ENCODE measurements around the gene NEU4. TPM values are rescaled to one million over a fixed set of nuclear protein-coding genes. Genes with fewer than 3 reads are reported as not detected.
A peak's percentile ranks its signal among the peaks of the same experiment; 100 is the strongest.
"Not testable (repeated sequence)": the region's sequence is repeated elsewhere in the genome, so short reads cannot be mapped to it uniquely, and the experiment has no call there.

The NEU4 gene
- polyA plus RNA-seq, 1 donor from 2014 or later = not detected

DNA sequence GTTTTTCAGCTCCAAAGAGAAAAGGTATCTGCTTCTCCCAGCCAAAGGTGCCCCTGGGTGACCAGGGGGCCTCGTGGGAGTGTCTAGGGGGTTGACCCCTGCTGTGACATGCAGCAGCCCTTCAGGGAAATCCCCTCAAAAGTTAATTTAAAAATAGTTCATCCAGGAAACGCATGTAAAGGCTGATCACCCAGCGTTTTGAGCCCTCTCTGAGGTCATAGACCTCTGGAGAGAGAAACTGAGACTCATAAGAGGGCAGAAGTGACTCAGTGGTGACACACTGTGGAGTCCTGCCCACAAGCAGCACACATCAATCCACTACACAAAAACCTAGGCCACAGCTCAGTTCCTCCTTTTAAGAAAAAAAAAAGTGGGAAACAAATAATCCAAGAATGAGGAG lies 20.4 kb upstream of the NEU4 start:
- Mint-ChIP-seq H3K27ac (peak overlapping the region; percentile 15 to 71 (median 35)), H3K4me3 (peak overlapping the region in 2 of 4 donors; percentile 60 to 78), H3K9me3 (no peaks in the 10 kb centered on the region), H3K4me1 (peaks cover 18 to 21% (median 20%) of the 10 kb centered on the region in 3 donors), H3K36me3 (peaks cover 1% of the 10 kb centered on the region), H3K27me3 (no peaks in the 10 kb centered on the region)

DNA sequence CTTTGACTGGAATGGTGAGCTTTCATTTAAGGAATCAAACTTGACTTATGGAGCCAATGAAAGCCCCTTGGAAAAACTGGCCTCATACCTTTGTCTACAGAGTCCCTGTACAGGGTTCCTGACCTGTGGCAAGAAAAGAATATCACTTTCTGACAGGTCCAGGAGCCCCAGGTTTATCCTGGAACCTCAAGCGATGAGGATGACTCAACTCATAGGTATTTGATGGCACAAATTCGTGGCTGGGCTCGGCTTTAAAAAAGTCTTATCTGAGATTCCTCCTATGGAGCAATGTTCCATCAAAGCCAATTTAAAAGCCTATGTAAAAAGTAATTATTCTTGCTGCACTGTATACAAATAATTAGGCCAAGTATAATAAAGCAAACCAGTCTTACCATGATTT lies 17.6 kb upstream of the NEU4 start:
- H3K36me3 Mint-ChIP-seq, H3K4me3 Mint-ChIP-seq, H3K27ac Mint-ChIP-seq, H3K9me3 Mint-ChIP-seq, H3K27me3 Mint-ChIP-seq: not testable (repeated sequence)
- H3K4me1 Mint-ChIP-seq = peaks cover 17 to 21% (median 20%) of the 10 kb centered on the region in 3 donors

DNA sequence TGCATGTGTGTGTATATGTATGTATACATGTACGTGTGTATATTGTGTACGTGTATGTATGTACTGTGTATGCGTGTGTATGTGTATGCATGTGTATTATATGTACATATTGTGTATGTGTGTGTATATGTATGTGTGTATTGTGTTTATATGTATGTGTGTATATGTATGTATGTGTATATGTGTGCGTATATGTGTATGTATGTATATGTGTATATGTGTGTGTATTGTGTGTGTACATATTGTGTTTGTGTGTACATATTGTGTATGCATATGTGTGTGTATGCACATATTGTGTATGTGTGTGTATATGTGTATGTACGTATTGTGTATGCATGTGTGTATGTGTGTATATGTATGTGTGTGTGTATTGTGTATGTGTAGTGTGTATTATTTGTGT lies 15.6 kb upstream of the NEU4 start:
- no peak overlapping the region for H3K27ac Mint-ChIP-seq
- no peaks in the 10 kb centered on the region for H3K36me3 Mint-ChIP-seq
- H3K4me1 Mint-ChIP-seq = peaks cover 9 to 16% (median 12%) of the 10 kb centered on the region in 3 donors
- no peaks in the 10 kb centered on the region for H3K9me3 Mint-ChIP-seq
- no peaks in the 10 kb centered on the region for H3K27me3 Mint-ChIP-seq
- H3K4me3 Mint-ChIP-seq = peak overlapping the region in 1 of 4 donors; percentile 8

DNA sequence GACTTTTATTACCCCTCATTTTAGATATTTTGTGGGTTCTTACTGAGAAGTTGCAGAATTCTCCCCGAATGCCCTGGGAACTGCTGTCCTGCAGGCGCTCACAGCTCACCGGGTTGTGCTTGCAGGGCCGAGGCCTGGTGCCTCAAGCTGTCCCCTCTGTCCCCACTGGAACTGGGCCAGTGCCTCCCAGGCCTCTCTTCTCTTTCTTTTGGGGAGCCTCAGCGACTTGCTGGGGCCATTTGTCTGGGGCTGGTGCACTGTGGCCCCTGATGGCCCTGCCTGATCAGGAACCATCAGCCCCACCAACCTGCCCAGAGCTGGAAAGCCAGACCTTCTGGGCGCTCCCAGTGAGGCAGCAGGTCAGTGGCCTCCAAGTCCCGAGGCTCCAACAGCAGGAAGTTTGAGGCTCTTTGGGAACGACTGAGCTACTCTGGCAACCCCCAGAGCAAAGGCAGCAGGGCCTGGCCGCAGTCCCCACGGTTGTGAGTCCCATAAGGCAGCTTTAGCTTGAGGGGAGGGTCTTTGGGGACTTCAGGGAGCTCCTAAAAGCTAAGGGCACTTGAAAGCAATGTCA lies 14.7 kb upstream of the NEU4 start:
- no peaks in the 10 kb centered on the region for H3K36me3 Mint-ChIP-seq
- no peaks in the 10 kb centered on the region for H3K27me3 Mint-ChIP-seq
- H3K27ac Mint-ChIP-seq = no peak overlapping the region
- H3K4me1 Mint-ChIP-seq = peaks cover under 1 to 6% (median 2%) of the 10 kb centered on the region in 3 donors
- no peaks in the 10 kb centered on the region for H3K9me3 Mint-ChIP-seq
- H3K4me3 Mint-ChIP-seq = peak overlapping the region in 1 of 4 donors; percentile 54

DNA sequence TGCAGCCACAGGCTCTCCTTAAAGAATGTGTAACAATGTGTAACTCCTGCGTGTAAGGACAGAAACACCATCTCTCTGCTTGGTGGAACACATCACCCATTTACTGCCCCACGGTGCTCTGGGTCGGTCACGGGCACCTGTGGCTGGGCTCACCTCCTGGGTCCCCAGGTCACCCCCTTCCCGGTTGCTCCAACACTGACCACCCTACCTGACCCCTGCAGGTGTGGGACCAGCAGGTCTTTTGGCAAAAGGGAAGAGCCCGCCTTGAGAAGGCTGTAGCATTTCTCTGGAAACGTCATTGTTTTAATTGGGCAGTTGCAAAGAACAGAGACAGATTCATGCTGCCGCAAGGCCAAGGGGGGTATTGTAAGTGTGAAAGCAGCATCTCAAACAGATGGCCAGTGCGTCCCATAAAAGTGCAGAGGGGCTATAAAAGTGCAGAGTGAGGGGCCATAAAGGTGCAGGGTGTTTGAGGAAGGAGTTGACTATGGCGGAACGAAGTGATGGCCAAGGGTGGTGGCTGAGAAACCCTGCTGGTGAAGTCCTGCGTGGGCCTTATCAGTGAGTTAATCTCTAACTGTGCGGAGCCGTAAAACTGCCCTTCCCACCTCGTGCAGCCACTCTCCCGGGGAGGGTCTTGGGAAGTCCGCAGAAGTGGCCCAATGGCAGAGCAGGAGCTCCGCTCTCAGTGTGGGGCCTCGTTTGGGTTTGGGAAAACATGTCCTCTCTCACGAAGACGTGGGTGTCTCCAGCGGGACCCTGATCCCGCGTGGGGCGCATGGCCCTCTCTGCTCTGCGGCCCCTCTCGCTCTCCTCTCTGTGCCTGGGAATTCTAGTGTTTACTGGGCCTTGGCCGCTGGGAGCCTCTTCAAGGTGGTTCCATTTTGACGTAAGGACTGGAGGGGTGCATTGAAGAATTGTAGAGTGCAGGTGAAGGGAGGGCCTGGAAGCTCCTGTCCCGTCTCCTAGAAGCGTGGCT lies 13.7 kb upstream of the NEU4 start:
- Mint-ChIP-seq H3K36me3 (no peaks in the 10 kb centered on the region), H3K9me3 (no peaks in the 10 kb centered on the region), H3K27ac (no peak overlapping the region), H3K4me3 (peak overlapping the region in 1 of 4 donors; percentile 33), H3K4me1 (peaks cover 0 to 4% (median 0%) of the 10 kb centered on the region in 3 donors), H3K27me3 (no peaks in the 10 kb centered on the region)

DNA sequence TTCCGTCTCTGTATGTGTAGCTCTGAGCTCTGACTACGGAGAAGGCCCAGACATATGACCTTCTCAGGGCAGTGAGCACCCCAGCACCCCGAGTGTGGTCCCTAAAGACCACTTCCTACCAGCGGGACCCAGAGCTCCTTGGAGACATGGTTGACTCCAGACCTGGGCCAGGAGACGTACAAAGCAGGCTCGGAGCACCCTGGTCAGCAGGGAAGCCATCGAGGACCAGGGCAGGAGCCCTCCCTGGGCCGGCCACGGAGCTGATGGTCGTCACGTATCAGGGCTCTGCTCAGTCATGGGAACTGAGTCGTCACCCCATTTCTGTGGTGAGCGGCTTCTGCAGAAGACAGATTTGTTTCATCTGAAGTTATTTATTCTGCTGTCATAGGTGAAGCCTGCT lies 12.8 kb upstream of the NEU4 start:
- Mint-ChIP-seq H3K27me3 (no peaks in the 10 kb centered on the region), H3K36me3 (no peaks in the 10 kb centered on the region), H3K4me3 (no peak overlapping the region)

DNA sequence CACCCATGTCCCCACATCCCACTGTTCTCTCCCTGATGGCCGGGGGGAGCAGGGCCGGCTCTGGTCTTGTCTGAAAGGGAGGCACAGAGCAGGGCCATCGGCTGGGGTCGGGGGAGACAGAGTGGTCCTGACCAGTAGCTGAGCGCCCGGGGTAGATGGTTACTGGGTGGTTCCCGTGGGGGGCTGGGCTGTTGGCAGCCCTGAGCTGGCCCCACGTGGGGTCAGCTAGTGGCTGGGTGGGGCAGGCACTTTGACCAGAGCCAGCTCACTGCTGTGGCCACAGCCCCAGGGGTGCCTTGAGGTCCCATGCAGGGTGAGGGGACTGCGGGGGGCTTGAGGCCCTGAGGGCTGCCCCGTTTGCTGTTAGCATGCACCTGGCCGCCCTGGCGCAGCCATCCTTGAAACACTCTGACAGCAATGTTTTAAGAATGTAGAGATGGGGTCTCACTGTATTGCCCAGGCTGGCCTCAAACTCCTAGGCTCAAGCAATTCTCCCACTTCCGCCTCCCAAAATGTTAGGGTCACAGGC lies 12.3 kb upstream of the NEU4 start:
- no peaks in the 10 kb centered on the region for H3K27me3 Mint-ChIP-seq
- no peak overlapping the region for H3K27ac Mint-ChIP-seq
- H3K4me1 Mint-ChIP-seq = no peaks in the 10 kb centered on the region
- no peak overlapping the region for H3K4me3 Mint-ChIP-seq
- H3K9me3 Mint-ChIP-seq = no peaks in the 10 kb centered on the region
- no peaks in the 10 kb centered on the region for H3K36me3 Mint-ChIP-seq

More for the DNA sequence above, 12.8 kb upstream of the NEU4 start:
- Mint-ChIP-seq H3K4me1 (no peaks in the 10 kb centered on the region), H3K27ac (no peak overlapping the region), H3K9me3 (no peaks in the 10 kb centered on the region)

DNA sequence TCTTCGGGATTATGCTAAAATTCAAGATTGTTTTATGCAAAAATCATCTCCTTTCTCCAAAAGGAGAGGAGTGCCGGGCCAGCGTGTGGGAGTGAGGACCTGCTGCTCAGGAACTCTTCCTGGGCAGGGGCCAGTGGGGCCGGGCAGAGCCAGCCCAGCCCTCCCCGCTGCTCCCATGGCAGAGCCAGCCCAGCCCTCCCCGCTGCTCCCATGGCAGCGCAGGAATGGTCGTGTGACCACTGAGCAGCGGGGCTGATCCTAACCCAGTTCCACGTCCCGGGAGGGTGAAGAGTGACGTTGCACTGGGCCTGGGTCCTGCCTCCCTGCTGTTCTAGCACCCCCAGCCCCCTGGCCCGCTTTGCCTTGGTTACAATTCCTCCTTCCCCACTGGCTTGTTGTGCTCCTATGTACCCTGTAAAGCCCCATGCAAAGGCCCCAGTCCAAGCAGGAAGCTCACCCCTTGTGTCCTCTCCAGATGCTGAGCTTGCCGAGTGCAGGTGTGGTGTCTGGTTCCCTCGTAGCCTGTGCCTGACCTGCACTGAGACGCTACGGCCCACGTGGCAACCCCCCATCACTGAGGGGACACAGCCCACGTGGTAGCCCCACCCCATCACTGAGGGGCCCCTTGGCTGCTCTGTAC lies 11.4 kb upstream of the NEU4 start:
- Mint-ChIP-seq H3K27ac (no peak overlapping the region), H3K4me3 (no peak overlapping the region), H3K36me3 (no peaks in the 10 kb centered on the region), H3K4me1 (no peaks in the 10 kb centered on the region), H3K9me3 (no peaks in the 10 kb centered on the region), H3K27me3 (no peaks in the 10 kb centered on the region)

DNA sequence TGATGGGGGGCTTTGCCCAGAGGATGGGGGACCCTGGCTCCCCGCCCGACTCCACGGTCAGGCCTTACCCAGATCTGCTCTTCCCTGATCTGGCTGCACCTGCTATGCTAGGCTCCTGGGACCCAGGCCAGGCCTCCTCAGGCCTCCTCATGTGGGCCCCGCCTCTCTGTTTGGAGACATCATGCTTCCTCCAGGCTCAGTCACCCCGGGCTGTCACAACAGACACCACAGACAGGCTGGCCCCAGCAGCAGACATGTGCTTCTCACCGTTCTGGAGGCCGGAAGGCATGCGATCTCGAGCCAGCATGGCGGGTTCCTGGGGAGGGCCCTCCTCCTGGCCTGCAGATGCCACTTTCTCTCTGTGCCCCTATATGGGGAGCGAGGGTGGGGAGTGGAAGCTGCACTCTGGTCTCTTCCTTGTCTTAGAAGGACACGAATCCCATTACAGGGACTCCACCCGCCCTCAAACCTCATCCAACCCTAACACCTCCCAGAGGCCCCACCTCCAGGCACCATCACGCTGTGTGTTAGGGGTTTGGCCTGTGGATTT lies 10.8 kb upstream of the NEU4 start:
- no peak overlapping the region for H3K27ac Mint-ChIP-seq

DNA sequence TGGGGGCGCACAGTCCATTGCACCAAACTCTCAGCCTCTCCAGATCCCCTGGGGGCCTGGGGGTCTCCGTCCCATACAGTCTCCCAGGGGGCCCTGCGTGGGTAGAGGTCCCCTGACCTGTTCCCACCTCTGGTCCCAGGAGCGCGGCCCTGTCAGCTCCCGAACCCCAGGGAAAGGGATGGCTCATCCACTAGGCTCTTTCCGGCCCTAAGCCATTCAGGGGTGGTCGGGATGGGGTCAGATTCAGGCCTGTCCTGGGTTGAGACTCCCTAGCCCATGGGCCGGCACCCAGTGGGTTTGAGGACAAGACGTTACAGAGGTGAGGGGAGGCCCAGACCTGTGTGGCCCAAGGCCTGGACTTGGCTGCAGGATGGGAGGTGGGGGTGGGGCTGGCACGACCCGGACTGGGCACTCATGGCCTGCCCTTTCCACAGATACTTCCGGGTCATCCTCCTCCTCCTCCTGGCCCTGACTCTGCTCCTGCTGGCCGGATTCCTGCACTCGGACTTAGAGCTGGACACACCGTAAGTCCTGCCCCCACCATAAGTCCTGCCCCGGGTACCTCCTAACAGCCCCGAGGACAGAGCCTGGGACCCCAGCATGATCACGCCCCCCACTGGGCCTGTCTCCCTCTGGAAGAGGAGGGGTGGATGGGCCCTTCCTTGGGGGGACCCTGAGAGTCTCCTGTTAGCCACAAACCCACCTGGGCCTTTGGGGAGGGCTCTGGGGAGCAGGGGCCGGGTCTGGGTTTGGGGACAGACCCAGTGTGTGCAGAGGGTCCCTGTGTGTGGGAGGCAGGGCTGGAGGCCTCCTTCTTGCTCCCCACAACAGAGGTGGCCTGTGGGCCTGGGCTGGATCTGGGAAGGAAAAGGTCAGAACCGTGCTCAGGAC lies 10.1 kb upstream of the NEU4 start:
- peaks cover 2% of the 10 kb centered on the region for H3K27me3 Mint-ChIP-seq
- H3K36me3 Mint-ChIP-seq = no peaks in the 10 kb centered on the region
- H3K4me3 Mint-ChIP-seq = no peak overlapping the region
- H3K4me1 Mint-ChIP-seq = peaks cover 0 to 2% (median 0%) of the 10 kb centered on the region in 3 donors
- no peak overlapping the region for H3K27ac Mint-ChIP-seq
- H3K9me3 Mint-ChIP-seq = no peaks in the 10 kb centered on the region

More for the DNA sequence above, 10.8 kb upstream of the NEU4 start:
- Mint-ChIP-seq H3K9me3 (no peaks in the 10 kb centered on the region), H3K4me1 (no peaks in the 10 kb centered on the region), H3K4me3 (no peak overlapping the region), H3K27me3 (no peaks in the 10 kb centered on the region), H3K36me3 (no peaks in the 10 kb centered on the region)

DNA sequence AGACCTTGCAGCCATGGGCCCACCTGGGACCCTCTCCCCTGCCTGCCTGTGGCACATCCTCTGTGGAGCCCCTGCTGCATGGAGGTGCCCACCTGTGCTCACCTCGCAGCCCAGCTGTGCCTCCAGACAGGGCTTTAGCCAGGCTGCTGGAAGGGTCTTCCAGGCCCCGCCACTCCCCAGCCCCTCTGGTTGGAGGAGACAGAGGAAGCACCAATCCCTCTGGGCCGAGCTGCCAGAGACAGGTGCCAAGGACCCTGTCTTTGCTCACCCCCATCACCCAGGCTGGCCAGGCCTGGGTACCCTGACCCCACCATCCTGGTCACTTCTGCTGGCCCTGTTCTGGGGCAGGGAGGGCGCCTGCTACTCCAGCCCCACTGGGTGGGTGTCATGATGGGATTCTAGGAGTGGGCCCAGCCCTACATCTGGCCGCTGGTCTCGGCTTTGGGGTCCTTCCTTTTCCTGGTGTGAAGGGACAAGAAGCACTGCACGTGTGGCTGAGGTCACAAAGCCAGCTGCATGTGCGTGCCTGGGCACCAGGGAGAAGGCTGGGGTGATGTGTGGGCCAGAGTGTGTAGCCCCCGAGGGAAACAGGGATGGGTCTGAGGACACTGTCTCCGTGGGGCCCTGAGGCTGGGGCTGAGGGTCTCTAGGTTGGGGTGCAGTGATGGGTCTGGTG lies 9.3 kb upstream of the NEU4 start:
- peaks cover 0 to 2% (median 1%) of the 10 kb centered on the region in 3 donors for H3K4me1 Mint-ChIP-seq
- peaks cover 4% of the 10 kb centered on the region for H3K27me3 Mint-ChIP-seq
- H3K27ac Mint-ChIP-seq = no peak overlapping the region
- H3K9me3 Mint-ChIP-seq = no peaks in the 10 kb centered on the region
- no peak overlapping the region for H3K4me3 Mint-ChIP-seq
- no peaks in the 10 kb centered on the region for H3K36me3 Mint-ChIP-seq

DNA sequence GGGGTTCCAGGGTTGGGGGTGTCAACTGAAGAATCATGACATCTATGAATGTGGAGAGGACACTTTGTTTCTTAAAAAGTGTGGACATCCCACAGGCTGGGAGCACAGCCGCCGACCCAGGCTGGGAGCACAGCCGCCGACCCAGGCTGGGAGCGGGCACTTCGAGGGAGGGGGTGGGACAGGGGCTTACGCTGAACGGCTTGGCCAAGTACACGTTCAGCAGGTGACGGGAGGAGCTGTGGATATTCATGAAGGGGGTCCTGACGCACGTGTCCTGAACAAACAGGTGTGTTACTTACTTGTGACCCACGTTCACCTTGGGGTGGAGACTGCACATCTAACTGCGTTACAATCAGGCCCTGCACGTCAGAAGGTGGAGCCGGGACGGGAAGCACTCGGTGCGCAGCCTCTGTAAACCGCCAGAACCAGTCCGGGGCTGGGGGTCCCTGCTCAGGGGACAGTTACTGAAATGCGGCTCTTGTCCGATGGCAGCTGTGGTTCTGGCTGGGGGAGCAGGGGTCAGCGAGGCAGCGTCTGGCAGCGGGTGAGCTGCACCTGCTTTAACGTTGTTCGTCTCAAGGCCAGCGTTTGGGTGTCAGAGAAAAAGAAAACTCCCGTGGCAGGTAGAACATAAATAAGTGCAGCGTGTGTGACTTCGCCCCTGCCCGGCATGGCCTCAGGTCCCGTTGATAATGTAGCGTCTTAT lies 8.6 kb upstream of the NEU4 start:
- H3K27ac Mint-ChIP-seq, H3K36me3 Mint-ChIP-seq, H3K4me1 Mint-ChIP-seq, H3K4me3 Mint-ChIP-seq, H3K27me3 Mint-ChIP-seq, H3K9me3 Mint-ChIP-seq: not testable (repeated sequence)

All from IgD-negative memory B cell (primary cell).